DMS153 (cell line): Measurements from ENCODE around the gene ZNF567.
"Not testable (repeated sequence)": the region's sequence is repeated elsewhere in the genome, so short reads cannot be mapped to it uniquely, and the experiment has no call there.

Experiments
- DNase-seq: peaks from one replicate; lab custom pipeline; 2025; lab: John Stamatoyannopoulos, UW

ZNF567 gene

DNA sequence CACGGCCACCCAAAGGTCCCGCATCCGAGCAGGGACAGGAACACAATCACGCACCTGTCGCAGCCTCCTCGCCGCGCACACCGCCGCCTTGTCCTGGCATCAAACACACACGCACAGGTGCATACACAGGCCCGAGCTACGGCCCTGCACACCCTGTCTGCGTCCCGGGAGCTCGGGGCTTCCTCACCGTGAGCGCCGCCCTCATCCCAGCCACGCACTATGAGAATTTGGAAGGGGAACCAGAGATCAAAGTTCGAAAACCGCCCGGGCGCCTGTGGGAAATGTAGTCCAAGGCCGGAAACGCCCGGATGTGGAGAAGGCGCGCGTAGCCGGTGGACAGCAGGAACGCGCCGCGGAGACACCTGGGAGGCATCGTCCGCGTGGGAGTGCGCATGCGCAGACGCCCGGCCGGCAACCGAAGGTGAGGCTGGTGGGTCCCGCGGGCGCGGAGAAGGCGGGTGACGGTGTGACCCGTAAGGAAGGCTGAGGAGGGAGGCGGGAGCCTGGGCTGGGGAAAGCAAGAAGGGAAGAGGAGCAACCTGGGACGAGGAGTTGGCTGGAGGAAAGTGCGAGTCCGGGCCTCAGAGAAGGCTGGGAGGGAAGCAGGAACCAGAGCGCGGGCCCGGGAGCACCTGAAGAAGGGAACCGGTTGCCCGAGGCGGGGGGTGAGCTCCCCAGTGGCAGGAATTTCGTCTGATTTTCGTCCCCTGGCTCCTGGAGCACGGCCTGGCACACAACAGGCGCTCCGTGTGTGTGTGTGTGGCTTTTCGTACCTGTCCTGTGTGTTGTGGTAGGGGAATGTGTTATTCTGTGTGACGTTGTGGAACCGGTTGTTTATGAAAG, at the start of gene ZNF567:
Gene ZNF567, plus strand, starts transcription at position 399 of the 843 bp plus-strand sequence. CDS start 7,256 bp downstream, outside the sequence.
- peak; percentile 90 for DNase-seq

DNA sequence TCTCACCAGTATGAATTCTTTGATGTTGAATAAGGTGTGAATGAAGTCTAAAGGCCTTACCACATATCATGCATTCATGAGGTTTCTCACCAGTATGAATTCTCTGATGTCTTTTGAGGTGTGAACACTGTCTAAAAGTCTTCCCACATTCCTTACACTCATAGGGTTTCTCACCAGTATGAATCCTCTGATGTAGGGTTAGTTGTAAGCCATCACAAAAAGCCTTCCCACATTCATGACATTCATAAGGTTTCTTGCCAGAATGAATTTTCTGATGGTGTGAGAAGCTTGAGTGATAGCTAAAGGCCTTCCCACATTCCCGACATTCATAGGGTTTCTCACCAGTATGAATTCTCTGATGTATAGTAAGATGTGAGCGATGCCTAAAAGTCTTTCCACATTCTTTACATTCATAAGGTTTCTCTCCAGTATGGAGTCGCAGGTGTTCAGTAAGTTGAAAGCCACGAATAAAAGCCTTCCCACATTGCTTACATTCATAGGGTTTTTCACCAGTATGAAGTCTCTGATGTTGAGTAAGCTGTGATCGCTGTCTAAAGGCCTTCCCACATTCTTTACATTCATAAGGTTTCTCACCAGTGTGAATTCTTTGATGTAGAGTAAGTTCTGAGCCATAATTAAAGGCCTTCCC, 48.4 kb upstream of the ZNF567 start:
- no peak for DNase-seq

DNA sequence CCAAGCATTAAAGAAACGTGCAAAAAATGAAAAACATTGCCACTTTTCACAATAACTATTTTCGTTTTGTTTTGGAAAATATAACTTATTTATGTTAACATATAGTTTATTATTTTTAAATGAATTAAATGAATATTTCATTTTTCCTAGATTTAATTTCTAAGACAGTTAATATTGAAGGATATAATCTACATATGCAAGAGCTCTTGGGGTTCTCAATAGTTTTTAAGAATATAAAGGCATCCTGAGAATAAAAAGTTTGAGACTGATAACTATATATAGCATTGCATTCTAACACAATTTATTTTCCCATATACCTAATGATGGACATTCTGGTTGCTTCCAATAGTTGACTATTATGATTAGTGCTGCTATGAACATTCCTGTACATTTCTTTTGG, 40.7 kb upstream of the ZNF567 start:
- DNase-seq = no peak

DNA sequence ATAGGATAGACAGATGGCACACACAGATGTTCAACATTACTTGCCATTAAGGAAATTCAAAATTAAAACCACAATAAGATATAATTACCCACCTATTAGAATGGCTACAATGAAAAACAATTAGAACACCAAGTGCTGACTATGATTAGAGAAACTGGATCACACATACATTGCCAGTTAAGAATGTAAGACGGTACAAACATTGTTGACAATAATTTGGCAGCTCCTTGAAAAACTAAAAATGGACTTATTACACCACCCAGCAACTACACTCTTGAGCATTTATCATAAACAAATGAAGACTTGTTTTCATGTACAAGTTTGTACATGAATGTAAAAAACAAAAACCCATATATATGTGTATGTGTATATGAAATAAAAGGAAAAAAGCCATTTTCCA, 34.5 kb upstream of the ZNF567 start:
- DNase-seq = no peak

DNA sequence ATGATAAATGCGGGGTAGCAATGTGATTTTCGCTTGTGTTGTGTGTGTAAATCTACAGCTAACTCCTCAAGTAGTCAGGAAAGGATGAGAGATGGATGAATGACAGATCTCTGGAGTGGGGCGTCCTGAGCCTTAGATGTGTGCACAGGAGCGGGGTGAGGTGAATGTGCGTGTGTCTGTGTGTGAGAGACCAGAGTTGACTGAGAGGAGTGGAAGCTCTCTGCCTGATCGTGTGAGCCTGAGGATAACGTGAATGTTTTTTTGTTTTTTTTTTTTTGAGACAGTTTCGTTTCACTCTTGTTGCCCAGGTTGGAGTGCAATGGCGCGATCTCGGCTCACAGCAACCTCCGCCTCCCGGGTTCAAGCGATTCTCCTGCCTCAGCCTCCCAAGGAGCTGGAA, 21.6 kb upstream of the ZNF567 start:
- DNase-seq = no peak

DNA sequence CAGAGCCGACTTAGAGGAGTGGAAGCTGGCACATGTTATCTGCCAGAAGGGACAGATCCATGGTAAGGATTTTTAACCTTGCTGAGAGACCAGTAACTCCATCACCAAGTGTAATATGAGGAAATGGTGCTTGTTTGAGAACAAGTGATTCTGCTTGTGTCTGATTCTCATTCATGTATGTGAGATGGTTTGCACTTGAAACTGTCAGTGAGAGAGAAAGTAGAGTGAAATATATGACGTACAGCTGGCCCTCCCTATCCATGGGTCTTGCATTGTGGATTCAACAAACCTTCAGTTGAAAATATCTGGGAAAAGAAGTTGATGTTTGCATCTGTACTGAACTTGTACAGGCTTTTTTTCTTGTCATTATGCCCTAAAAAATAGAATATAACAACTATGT, 18.8 kb upstream of the ZNF567 start:
- DNase-seq = no peak

DNA sequence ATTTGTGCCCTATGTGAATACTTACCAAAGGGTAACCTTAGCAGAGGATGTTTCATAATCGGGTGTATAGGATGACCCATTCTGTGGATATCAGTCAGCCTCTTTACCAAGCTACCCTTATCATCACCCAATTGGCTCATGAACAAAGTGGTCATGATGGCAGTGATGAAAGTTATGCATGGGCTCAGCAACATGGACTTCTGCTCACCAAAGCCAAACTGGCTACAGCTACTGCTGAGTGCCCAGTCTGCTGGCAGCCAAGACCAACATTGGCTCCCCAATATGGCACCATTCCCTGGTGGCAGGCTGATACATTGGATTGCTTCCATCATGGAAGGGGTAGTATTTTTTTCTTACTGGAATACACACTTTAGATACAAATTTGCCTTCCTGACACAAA, 15.0 kb upstream of the ZNF567 start:
- DNase-seq = no peak

DNA sequence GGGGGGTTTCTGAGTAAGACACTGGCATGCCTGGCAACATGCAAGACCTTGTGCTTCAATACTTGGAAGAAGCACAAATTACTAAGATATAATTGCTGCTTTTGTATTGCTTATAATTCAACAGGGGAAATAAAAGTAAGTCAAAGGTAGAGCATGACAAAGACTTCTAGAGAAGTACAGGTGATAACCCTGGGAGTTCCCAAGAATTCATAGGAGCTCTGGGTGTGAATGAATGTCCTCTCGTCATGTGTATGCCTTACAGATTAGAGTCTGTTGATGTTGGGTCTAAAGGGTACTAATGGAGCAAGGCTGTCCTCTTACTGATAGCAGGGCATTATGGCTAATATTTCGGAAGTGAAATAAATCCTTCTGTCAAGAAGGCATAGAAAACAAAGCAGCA, 13.2 kb upstream of the ZNF567 start:
- no peak for DNase-seq

DNA sequence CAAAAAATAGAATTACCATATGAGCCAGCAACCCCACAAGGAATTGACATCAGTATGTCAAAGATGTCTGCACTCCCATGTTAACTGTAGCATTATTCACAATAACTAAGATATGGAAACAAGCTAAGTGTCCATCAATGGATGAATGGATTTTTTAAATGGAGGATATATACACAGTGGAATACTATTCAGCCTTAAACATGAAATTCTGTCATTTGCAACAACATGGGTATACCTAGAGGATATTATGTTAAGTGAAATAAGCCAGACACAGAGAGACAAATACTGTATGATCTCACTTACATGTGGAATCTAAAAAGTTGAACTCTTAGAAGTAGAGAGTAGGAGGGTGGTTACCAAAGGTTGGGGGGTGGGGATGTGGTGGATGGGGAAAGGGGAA, 8.0 kb upstream of the ZNF567 start:
- no peak for DNase-seq

DNA sequence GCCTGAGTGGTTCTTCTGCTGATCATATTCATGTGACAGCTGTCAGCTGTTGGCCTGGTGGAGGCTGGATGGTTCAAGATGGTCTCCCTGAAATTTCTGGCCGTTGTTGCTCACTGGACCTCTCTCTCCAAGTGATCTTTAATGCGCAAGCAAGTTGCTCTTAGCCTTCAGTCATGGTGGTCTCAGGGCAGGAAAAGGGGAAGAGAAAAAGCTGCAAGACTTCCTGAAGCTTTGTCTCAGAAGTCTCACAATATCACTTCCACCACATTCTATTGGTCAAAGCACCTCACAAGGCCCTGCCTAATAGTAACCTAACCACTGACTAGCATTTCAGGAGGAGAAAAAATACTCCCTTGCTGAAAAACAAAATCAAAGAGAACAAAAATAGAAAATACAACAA, 1.6 kb upstream of the ZNF567 start:
- no peak for DNase-seq

DNA sequence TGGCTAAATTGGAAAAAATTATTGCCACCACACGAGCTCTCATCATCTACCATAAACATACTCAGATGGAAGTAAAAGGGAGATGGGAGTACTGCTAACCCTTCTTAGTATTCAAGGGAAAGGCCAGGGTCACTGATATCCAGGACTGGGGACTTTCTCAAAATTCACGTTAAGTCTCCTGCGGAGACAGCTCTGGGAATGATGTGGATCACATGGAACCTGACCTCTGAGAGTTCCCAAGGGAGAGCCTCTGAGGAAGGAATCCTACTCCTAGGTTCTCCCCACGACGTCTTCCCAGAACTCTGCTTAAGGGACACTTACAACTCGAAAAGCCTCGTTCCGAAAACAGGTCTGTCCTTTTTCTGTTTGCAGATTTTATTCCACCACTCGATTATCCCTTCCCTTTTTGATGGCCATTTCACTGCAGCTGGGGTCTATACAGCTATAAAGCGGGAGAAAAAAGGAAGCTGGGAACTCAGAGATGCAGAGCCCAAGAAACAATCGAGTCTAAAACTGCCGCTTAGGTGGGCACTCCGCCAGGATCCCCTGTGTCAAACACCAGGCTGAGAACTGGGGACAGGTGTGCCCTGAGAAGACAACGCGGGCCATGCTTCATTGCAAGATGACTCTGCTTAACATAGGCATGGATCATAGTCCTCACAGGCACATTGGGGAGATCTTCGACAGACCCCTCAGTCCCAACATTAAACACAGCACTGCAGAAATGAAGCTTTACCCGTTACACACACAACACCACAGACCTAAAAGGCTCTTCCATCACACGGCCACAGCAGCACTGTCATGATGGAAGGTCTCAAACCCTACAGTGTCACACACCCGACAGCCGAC, 823 bp upstream of the ZNF567 start:
- no peak for DNase-seq

DNA sequence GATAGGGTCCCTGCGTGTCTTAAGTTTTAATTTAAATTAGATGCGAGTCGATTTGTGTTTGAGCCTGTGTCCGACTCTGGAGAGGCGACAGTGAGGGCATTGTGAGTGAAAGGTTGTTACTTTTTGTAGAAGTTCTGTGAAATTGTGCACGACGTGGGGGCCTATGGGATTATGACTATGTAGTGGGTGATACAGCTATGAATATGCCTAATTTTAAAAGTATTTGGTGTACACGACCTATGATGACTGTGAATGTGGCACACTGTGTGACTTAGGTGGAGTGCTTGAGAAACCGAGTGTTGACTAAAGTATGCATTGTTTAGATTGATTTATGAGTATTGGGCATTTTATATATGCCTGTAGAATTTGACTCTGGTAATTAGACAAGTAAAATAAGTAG, 646 bp downstream of the ZNF567 start:
- DNase-seq = no peak

DNA sequence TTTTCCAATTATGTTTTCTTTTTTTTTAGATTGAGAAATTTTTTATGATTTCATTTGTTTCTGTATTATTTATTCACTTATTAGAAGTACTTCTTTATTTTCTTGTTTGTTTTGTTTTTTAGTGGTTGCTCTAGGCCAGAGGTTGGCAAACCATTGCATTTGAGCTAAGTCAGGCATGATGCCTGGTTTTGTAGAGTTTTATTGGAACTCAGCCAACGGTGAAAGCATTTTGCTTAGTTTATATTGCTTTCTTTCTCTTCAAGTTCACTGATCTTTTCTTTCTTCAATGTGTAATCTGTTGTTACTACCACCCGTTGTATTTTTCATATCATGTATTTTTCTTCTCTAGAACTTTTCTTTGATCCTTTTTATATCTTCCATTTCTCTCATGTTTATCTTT, 19.7 kb downstream of the ZNF567 start:
- no peak for DNase-seq

DNA sequence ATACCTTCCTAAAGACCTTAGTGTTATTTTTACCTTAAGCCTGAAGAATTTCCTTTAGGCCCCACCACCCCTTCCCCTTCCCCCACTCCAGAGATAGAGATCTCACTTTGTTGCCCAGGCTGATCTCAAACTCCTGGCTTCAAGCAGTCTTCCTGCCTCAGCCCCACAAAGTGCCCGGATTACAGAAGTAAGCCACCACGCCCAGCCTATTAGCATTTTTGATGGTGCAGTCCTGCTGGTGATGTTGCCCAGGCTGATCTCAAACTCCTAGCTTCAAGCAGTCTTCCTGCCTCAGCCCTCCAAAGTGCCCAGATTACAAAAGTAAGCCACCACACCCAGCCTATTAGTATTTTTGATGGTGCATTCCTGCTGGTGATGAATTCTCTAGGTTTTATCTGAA, 22.0 kb downstream of the ZNF567 start:
- no peak for DNase-seq

DNA sequence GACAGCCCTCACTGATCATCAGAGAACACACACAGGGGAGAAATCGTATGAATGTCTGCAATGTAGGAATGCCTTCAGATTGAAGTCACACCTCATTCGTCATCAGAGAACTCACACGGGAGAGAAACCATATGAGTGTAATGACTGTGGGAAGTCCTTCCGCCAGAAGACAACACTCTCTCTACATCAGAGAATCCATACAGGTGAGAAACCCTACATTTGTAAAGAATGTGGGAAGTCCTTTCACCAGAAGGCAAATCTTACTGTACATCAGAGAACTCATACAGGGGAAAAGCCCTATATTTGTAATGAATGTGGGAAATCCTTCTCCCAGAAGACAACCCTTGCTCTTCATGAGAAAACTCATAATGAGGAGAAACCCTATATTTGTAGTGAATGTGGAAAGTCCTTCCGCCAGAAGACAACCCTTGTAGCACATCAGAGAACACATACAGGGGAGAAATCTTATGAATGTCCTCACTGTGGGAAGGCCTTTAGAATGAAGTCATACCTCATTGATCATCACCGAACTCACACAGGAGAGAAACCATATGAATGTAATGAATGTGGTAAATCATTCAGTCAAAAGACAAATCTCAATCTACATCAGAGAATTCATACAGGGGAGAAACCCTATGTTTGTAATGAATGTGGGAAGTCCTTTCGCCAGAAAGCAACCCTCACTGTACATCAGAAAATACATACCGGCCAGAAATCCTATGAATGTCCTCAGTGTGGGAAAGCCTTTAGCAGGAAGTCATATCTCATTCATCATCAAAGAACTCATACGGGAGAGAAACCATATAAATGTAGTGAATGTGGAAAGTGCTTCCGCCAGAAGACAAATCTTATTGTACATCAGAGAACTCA, 32.5 kb downstream of the ZNF567 start:
- no peak for DNase-seq

DNA sequence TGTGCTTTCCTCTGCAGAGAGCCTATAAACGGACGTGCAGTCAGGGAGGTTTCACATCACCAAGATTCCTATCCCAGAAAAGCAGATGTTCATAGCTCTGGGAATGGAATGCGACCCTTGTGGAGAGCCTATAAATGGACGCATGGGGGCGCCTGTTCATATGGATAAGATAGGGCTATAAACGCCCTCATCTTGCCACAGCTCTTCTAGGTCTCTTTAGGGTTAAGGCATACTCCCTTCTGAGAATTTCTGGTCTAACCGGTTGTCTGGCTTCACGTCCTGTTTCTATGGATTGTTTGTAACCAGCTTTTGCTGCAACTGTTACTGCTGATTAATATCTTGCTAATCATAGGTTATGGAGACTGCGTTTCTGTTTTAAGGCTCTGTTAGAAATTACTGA, 48.8 kb downstream of the ZNF567 start:
- not testable (repeated sequence) for DNase-seq

DNA sequence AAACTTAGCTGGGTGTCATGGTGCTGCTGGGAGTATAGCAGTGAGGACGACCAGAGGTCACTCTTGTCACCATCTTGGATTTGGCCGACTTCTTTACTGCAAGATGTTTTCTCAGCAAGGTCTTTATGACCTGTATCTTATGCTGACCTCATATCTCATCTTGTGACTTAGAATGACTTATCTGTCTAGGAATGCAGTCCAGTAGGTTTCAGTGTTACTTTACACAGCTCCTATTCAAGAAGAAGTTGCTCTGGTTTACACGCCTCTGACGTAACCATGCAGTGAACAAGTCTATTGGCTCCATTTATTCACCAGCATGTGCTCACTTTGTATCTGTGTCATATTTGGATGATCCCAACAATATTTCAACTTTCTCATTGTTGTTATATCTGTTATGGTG, 58.5 kb downstream of the ZNF567 start:
- DNase-seq = no peak

DNA sequence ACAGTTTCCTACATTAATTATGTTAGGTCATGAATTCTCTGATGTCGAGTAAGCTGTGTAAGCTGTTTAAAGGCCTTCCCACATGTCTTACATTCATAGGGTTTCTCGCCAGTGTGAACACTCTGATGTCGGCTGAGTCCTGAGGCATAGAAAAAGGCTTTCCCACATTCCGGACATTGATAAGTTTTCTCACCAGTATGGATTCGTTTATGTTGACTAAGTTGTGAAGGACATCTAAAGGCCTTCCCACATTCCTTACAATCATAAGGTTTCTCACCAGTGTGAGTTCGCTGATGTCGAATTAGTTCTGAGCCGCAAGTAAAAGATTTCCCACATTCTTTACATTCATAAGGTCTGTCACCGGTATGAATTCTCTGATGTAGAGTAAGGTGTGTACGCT, 60.3 kb downstream of the ZNF567 start:
- DNase-seq = no peak

DNA sequence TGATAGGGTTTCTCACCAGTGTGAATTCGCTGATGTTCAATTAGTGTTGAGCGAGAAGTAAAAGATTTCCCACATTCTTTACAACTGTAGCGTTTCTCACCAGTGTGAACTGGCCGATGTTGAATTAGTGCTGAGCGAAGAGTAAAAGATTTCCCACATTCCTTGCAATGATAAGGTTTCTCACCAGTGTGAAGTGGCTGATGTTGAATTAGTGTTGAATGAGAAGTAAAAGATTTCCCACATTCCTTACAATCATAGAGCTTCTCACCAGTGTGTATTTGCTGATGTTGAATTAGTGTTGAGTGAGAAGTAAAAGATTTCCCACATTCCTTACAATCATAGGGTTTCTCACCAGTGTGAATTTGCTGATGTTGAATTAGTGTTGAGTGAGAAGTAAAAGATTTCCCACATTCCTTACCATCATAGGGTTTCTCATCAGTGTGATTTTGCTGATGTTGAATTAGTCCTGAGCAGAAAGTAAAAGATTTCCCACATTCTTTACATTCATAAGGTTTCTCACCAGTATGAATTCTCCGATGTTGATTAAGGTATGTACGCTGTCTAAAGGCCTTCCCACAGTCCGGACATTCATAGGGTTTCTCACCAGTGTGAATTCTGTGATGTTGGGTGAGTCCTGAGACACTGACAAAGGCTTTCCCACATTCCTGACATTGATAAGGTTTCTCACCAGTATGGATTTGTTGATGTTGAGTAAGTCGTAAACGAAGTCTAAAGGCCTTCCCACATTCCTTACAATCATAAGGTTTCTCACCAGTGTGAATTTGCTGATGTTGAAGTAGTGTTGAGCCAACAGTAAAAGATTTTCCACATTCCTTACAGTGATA, 61.2 kb downstream of the ZNF567 start:
- DNase-seq = no peak

DNA sequence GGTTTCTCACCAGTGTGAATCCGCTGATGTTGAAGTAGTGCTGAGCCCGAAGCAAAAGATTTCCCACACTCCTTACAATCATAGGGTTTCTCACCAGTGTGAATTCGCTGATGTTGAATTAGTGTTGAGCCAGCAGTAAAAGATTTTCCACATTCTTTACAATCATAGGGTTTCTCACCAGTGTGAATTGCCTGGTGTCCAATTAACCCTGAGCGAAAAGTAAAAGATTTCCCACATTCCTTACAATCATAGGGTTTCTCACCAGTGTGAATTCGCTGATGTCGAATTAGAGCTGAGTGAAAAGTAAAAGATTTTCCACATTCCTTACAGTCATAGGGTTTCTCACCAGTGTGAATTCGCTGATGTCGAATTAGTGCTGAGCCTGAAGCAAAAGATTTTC, 62.2 kb downstream of the ZNF567 start:
- DNase-seq = not testable (repeated sequence)
